Fibroblast of villous mesenchyme (primary cell): ENCODE data around the gene NUP43. TPM values are rescaled to one million over a fixed set of nuclear protein-coding genes. Genes with fewer than 3 reads are reported as not detected.
A peak's percentile ranks its signal among the peaks of the same experiment; 100 is the strongest.

Source experiments
- DNase-seq: peaks from one replicate; pipeline ENCODE4 v3.0.0-alpha.2; 2010; ENCODE audit warnings: low read depth
- H3K4me3 ChIP-seq: 2 replicates; pipeline ENCODE4 v1.5.1; 2011; ENCODE audit warnings: low read depth, mild to moderate bottlenecking, low read length
- CTCF ChIP-seq: IDR thresholded peaks from 2 replicates; pipeline ENCODE4 v1.5.1; 2012; ENCODE audit warnings: low read depth, mild to moderate bottlenecking, low read length; ENCODE audit not compliant: insufficient read depth
- total RNA-seq: library from RNA; depleted of rRNA; stranded (reverse); fragments of >200 nt; gene quantifications from 2 replicates; pipeline ENCODE4 v1.2.3, GENCODE V29; 2012

The NUP43 gene
- total RNA-seq, 1 donor: 40.6 TPM

DNA sequence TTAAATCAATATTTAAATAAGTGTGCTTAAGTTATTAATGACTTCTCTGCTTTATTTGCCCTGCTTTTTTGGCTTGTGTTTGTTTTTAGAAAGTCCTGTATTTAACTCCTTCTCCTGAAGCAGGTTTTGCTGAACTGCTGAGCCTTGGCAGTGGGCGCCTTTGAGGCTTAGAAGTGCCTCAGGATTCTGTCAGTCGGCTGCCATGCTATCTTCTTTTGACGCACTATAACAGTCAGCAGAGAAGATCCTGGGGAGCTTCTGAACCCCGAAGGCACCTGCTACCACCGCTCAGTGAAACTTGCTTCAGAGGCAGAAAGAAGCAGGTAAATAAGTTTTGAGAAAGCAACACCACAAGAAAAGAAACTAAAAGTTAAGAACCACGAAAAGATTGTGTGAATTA lies 25.6 kb upstream of the NUP43 start:
- no peak overlapping the region for H3K4me3 ChIP-seq
- no peak for TF ChIP-seq CTCF
- DNase-seq: no peak

GRCh38 chr6:149771185-149771584 lies 24.9 kb upstream of the NUP43 start:
- no peak for TF ChIP-seq CTCF
- no peak overlapping the region for H3K4me3 ChIP-seq

DNA sequence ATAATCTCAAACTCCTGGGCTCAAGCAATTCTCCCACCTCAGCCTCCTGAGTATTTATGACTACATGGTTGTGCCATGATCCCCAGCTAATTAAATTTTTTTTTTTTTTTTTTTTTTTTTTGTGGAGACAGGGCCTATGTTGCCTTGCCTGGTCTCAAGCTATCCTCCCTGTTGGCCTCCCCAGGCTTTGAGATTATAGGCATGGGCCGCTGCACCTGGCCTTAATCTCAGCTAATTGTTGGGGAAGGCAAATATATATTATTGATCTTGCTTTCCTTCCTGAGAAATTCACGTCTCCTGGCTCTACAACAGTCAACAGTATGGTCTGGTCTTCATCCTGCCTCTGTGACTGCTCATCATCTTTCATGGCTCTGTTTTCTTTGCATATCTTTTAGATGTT lies 23.3 kb upstream of the NUP43 start:
- no peak for TF ChIP-seq CTCF
- H3K4me3 ChIP-seq: no peak overlapping the region

More at GRCh38 chr6:149771185-149771584, 24.9 kb upstream of the NUP43 start:
- DNase-seq: no peak

GRCh38 chr6:149766156-149766769 lies 19.9 kb upstream of the NUP43 start:
- no peak for TF ChIP-seq CTCF
- H3K4me3 ChIP-seq: no peak overlapping the region
- DNase-seq: peak; percentile 83

More for the DNA sequence above, 23.3 kb upstream of the NUP43 start:
- no peak for DNase-seq

GRCh38 chr6:149763866-149764265 lies 17.5 kb upstream of the NUP43 start:
- no peak overlapping the region for H3K4me3 ChIP-seq
- DNase-seq: no peak
- TF ChIP-seq CTCF: no peak

- no peak for DNase-seq
- H3K4me3 ChIP-seq: no peak overlapping the region
- TF ChIP-seq CTCF: no peak
These were observed 15.1 kb upstream of the NUP43 start for GRCh38 chr6:149761438-149761837.

- DNase-seq: no peak
- no peak for TF ChIP-seq CTCF
- H3K4me3 ChIP-seq: no peak overlapping the region
These were observed 9.9 kb upstream of the NUP43 start for GRCh38 chr6:149756261-149756636.
